Mesodermal cell (in vitro differentiated cells): ENCODE measurements around the gene BBS1.
"Not testable (repeated sequence)": the region's sequence is repeated elsewhere in the genome, so short reads cannot be mapped to it uniquely, and the experiment has no call there.

Experiments
- H3K27ac ChIP-seq: 2 replicates; pipeline ENCODE4 v1.7.0; 2013; ENCODE audit warnings: mild to moderate bottlenecking, low read depth, low read length, moderate library complexity; ENCODE audit not compliant: severe bottlenecking
- H3K36me3 ChIP-seq: 2 replicates; pipeline ENCODE4 v1.7.1; 2013; ENCODE audit warnings: mild to moderate bottlenecking, low read length, moderate library complexity; ENCODE audit not compliant: control insufficient read depth, insufficient read depth
- H3K4me1 ChIP-seq: one replicate; pipeline ENCODE4 v1.7.1; 2013; ENCODE audit warnings: mild to moderate bottlenecking, low read length; ENCODE audit not compliant: insufficient read depth, control insufficient read depth, poor library complexity, severe bottlenecking
- H3K4me3 ChIP-seq: 2 replicates; pipeline ENCODE4 v1.7.0; 2013; ENCODE audit warnings: low read length, control low read depth, mild to moderate bottlenecking; ENCODE audit not compliant: insufficient read depth, poor library complexity, severe bottlenecking; ENCODE audit errors: extremely low read depth
- H3K9me3 ChIP-seq: 2 replicates; pipeline ENCODE4 v1.7.1; 2013; ENCODE audit warnings: mild to moderate bottlenecking, low read length, moderate library complexity; ENCODE audit not compliant: control insufficient read depth
- WGBS, 2 experiments: methylation state at CpG; one replicate each; pipeline ENCODE4 v1.1.5; 2013; ENCODE audit warnings: missing lambda C conversion rate in 2 of 2; ENCODE audit not compliant: insufficient coverage in 2 of 2; 5-methylcytosine and 5-hydroxymethylcytosine counted together

The BBS1 gene

GRCh38 chr11:66529069-66529468 lies 18.6 kb downstream of the BBS1 start:
- no peaks in the 10 kb centered on the region for H3K9me3 ChIP-seq
- peaks cover 19% of the 10 kb centered on the region for H3K36me3 ChIP-seq
- H3K4me1 ChIP-seq = no peaks in the 10 kb centered on the region
- WGBS, 2 experiments = 88 to 94% methylated on average over 9 of the region's 10 CpGs
- no peak overlapping the region for H3K27ac ChIP-seq
- no peak overlapping the region for H3K4me3 ChIP-seq

GRCh38 chr11:66529655-66530054 lies 19.2 kb downstream of the BBS1 start:
- no peak overlapping the region for H3K27ac ChIP-seq

DNA sequence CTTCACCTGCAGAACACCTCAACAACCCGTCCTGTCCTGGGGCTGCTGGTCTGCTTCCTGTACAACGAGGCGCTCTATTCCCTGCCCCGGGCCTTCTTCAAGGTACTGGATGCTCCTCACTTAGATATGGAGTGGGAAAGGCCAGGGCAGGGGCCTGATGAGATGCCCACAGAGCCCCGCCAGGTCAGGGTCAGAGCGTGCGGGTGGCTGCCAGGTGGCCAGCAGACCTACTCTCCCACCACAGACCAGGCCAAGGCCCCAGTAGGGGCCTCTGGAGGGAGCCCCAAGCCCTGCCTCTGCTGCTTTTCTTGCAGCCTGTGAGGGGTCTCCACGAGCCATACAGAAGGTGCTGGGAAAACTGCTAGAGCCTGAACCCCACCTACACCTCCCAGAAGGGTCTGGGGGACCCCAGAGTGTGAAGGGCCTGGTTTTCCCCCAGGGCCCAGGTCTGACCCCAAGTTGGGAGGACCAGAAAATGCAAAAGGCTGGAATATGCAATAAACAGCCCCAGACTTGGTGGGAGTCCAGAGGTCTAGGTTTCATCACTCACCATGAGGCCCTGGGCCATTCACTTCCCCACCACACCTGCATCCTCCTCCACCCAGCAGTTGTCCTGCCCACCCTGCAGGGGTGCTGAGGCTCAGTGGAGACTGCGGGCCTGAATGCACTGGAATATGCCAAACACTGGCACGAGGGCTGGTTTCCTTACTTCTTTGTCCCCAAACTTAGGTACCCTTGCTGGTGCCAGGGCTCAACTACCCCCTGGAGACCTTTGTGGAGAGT lies 20.7 kb downstream of the BBS1 start:
- Histone ChIP-seq H3K27ac (no peak overlapping the region), H3K9me3 (no peaks in the 10 kb centered on the region), H3K4me1 (no peaks in the 10 kb centered on the region), H3K4me3 (no peak overlapping the region), H3K36me3 (peaks cover 21% of the 10 kb centered on the region)
- WGBS, 2 experiments = 96 to 98% methylated on average over 6 to 9 of the region's 10 CpGs

More at GRCh38 chr11:66529655-66530054, 19.2 kb downstream of the BBS1 start:
- WGBS, 2 experiments = 94 to 95% methylated on average over 8 to 13 of the region's 13 CpGs
- Histone ChIP-seq H3K4me1 (no peaks in the 10 kb centered on the region), H3K9me3 (no peaks in the 10 kb centered on the region), H3K36me3 (peaks cover 16% of the 10 kb centered on the region), H3K4me3 (no peak overlapping the region)

DNA sequence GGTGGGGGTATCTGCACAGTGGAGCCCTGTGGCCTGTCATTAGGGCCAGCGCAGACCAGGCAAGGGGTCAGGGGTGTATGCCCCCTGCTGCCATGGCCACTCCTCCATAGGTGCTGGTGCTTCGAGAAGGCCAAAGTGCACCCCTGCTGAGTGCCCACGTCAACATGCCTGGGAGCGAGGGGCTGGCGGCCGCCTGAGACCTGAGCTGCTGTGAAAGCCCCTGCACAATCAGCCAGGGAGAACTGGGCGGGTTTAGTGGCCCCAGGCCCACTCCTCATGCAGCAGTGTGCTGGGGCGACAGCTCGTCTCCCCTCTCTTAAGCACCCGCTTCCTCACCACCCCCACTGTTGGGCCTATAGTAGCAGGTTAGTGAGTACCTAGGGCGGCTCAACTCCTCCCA lies 21.4 kb downstream of the BBS1 start:
- WGBS, 2 experiments = 90 to 92% methylated on average over 10 to 11 of the region's 11 CpGs
- H3K4me1 ChIP-seq = no peaks in the 10 kb centered on the region
- no peak overlapping the region for H3K27ac ChIP-seq
- H3K9me3 ChIP-seq = no peaks in the 10 kb centered on the region
- H3K36me3 ChIP-seq = peaks cover 23% of the 10 kb centered on the region
- no peak overlapping the region for H3K4me3 ChIP-seq

DNA sequence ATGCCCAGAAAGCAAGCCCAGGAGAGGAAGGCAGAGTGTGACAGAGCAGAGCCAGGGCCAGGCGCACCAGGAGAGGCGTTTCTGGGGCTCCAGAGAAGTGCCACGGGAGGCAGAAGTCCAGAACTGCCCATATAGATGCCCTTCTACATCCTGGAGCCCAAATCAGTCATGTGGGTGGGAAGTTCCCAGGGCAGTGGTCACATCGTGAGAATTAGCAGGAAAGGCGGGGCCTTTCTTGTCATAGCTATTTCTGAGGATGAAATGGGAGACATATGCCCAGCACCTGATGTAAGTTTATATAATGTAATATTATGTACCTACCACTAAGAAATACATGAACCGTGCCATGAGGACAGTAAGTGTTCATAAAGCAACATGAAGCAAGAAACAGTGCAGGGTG lies 22.3 kb downstream of the BBS1 start:
- peaks cover 23% of the 10 kb centered on the region for H3K36me3 ChIP-seq
- no peaks in the 10 kb centered on the region for H3K9me3 ChIP-seq
- 86% methylated on average over 3 of the region's 6 CpGs; no CpG with 5 or more reads in 1 of the 2 experiments for WGBS, 2 experiments
- H3K4me1 ChIP-seq = no peaks in the 10 kb centered on the region
- H3K27ac ChIP-seq = no peak overlapping the region
- H3K4me3 ChIP-seq = no peak overlapping the region

DNA sequence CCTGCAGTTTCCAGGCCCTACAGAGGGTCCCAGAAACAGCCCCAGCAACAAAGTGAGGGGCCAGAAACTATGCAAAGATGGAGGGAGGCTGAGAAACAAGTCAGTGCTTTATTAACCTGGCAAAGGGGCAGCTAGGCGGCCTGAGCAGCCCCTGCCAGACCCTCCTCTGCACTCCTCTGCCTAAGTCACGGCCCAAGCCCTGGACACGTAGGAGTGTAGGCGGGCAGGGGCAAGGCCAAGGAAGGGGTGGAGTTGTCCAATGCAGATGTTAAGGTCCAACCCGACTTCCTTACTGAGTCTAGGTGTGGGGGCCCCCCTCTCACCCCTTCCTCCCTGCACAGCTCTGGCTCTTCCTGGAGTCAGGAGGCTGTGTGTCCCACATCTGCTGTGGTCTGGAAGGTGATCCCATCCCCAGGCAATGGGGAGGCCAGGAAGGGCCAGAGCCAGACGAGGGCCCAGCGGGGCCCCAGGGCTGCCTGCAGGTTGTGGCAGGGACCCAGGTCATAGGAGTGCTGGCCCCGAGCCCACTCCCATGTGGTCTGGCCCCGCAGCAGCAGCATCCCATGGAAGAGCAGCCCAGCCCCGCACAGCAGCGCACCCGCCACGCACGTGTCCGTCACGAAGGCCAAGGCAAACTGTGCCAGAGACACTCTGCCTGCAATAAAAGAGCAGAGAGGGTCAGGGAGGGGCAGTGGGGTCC lies 28.9 kb downstream of the BBS1 start:
- Histone ChIP-seq H3K9me3 (no peaks in the 10 kb centered on the region), H3K27ac (no peak overlapping the region), H3K36me3 (peaks cover 23% of the 10 kb centered on the region), H3K4me3 (no peak overlapping the region), H3K4me1 (no peaks in the 10 kb centered on the region)
- WGBS, 2 experiments = 87 to 93% methylated on average over 11 to 14 of the region's 16 CpGs

- H3K9me3 ChIP-seq = no peaks in the 10 kb centered on the region
- no peaks in the 10 kb centered on the region for H3K4me1 ChIP-seq
- no peak overlapping the region for H3K27ac ChIP-seq
- WGBS, 2 experiments = 95 to 97% methylated on average over 10 of the region's 10 CpGs
- H3K4me3 ChIP-seq = no peak overlapping the region
- peaks cover 23% of the 10 kb centered on the region for H3K36me3 ChIP-seq
Measured at GRCh38 chr11:66539870-66540213, 29.4 kb downstream of the BBS1 start.

- H3K4me3 ChIP-seq, H3K27ac ChIP-seq, H3K9me3 ChIP-seq, H3K4me1 ChIP-seq: not testable (repeated sequence)
- peaks cover 23% of the 10 kb centered on the region for H3K36me3 ChIP-seq
- WGBS, 2 experiments = 98 to 100% methylated on average over 5 of the region's 8 CpGs
Measured at GRCh38 chr11:66540598-66540997, 30.2 kb downstream of the BBS1 start.

- H3K27ac ChIP-seq = no peak overlapping the region
- WGBS, 2 experiments = 89 to 93% methylated on average over 4 of the region's 4 CpGs
- H3K4me3 ChIP-seq = no peak overlapping the region
Measured at GRCh38 chr11:66541892-66542291, 31.5 kb downstream of the BBS1 start.

DNA sequence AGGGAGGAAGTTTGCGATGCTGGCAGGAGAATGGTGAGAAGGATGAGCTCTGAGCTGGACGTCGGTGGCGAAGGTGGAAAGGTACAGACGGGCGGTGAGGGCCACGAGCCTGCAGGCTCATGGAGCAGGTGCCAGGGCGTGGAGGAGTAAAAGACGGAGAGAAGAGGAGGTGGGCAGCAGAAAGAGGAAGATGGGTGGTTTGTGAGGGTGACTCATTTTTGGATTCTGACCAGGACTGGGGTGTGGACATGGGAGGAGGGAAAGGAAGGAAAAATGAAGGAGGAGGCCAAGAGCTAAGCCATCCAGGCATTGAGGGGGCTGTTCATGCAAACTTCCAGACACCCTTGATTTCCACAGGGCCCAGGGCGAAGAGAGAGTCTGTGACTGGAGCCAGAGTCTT lies 31.9 kb downstream of the BBS1 start:
- Histone ChIP-seq H3K27ac (no peak overlapping the region), H3K9me3 (no peaks in the 10 kb centered on the region), H3K36me3 (peaks cover 9% of the 10 kb centered on the region), H3K4me3 (no peak overlapping the region), H3K4me1 (peaks cover 4% of the 10 kb centered on the region)
- 93 to 95% methylated on average over 10 of the region's 10 CpGs for WGBS, 2 experiments

More at GRCh38 chr11:66541892-66542291, 31.5 kb downstream of the BBS1 start:
- peaks cover 4% of the 10 kb centered on the region for H3K4me1 ChIP-seq
- H3K9me3 ChIP-seq = no peaks in the 10 kb centered on the region
- peaks cover 13% of the 10 kb centered on the region for H3K36me3 ChIP-seq
